Measurements from ENCODE around the gene CDH4.

CDH4 gene

DNA sequence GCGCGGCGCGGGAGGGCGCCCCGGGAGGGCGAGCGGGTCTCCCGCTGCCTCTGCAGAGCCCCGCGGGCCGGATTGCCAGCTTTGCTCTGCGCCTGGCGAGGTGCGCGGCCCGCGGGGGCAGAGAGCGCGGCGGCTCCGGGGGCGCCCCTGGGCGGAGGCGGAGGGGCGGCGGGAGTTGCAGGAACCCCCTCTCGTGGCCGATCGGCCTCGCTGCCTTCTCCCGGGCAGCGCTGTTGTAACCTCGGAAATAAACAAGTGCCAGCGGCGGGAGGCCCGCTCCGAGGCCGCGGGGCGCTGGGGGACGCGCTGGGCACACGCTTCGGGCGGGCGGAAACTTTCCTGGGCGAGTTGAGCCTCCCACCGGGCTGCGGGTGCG is 1.2 kb downstream of the CDH4 start:
- DNase-seq (ENCODE audit: low spot score), result peak; percentile 45
- TF ChIP-seq, protein P1, sequence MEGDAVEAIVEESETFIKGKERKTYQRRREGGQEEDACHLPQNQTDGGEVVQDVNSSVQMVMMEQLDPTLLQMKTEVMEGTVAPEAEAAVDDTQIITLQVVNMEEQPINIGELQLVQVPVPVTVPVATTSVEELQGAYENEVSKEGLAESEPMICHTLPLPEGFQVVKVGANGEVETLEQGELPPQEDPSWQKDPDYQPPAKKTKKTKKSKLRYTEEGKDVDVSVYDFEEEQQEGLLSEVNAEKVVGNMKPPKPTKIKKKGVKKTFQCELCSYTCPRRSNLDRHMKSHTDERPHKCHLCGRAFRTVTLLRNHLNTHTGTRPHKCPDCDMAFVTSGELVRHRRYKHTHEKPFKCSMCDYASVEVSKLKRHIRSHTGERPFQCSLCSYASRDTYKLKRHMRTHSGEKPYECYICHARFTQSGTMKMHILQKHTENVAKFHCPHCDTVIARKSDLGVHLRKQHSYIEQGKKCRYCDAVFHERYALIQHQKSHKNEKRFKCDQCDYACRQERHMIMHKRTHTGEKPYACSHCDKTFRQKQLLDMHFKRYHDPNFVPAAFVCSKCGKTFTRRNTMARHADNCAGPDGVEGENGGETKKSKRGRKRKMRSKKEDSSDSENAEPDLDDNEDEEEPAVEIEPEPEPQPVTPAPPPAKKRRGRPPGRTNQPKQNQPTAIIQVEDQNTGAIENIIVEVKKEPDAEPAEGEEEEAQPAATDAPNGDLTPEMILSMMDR (IDR thresholded peaks at IDR 0.05; ENCODE audit: extremely low read depth, missing control alignments), result no peak

DNA sequence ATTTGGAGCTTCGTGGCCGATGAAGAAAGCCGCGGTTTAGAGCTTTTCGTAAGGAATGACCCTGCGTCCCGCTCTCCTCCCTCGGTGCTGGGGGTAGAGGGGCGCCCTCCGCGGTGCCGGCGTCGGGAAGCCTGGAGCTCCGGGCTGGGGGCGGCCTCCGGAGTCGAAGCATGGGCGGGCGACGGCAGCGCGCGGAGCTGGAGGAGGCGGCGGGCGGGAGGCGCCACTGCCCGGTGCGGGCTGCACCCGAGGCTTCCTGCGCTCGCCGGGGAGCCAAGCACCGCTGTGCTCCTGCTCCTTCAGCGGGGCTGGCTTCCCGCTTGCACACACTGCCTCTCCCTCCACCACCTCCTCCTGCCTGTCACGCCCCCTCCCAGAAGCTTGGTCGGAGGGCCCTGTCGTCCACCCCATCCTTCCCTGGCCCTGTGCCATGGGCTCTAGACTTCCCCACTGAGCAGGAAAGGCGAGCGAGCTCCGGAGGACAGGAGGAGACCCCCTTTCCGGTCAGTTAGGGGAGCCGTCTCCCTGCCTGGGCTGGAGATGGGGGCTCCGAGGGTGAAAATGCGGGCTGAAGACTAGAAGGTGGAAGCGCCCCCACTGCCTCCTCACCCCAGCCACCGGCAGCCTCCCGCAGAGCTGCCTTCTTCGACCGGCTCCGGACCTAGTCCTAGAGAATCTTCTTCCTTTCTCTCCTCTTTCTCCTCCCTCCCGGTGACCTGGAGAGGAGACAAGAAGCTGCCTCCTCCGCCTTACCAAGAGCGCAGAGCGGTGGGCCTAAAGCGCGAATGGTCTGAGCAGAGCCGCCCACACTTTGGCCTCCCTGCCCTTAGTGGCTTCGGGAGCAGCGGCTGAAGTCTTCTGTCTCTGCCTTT is 1.8 kb downstream of the CDH4 start:
- DNase-seq (ENCODE audit: low spot score), result no peak
- TF ChIP-seq, protein P1 (IDR thresholded peaks at IDR 0.05; ENCODE audit: extremely low read depth, missing control alignments), result no peak

DNA sequence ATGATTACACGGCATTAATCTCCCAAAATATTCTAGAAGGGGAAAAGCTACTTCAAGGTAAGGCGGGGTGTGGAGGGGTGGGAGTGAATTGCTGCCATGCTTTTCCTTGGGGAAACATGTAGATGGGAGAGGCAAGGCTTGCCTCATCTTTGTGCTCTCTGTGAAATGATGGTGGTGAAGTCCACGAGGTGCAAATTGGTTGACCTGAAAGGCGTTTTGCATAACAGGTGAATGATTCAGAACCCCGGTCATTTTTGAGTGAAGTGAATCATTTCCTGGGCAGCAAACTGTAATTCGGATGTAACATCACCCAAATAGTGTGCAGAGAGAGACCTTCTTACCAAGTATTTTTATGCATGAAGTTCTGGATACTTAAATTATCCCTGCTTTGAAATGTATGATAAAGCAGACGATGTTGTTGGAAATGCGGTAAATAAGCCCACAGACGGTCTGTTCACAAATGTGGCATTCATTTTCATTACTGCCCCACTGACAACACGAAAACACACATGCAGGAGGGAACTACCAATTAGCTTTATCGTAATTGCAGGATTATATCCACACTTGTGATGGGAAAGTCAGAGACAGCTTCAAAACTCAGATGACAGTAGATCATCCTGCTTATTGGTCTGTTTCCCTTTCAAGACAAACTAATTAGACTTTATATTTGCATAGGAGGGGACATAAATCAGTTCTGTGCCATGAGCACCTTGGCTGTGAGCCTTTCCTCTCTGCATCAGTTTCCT is 3.0 kb downstream of the CDH4 start:
- TF ChIP-seq, protein P1 (IDR thresholded peaks at IDR 0.05; ENCODE audit: extremely low read depth, missing control alignments), result no peak
- no peak for DNase-seq (ENCODE audit: low spot score)

DNA sequence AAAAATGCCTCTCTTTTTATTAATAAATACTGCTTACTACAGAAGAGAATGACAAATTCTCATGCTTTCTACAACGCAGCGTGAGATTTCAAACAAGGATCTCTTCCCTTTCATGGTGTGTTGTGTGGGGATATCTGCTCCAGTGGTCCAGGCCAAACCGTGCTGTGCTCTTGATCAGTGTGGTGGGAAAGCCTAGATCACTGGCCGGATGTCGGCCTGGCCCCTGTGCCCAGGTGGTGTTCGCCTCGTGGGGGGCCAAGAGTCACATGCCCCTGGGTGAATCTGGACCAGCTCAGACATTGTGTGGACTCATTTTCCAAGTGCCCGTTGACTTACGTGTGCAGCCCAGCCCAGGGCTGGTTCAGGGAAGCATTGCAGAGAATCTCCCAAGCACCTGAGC is 4.3 kb downstream of the CDH4 start:
- DNase-seq (ENCODE audit: low spot score), result no peak
- TF ChIP-seq, protein P1 (IDR thresholded peaks at IDR 0.05; ENCODE audit: extremely low read depth, missing control alignments), result no peak

DNA sequence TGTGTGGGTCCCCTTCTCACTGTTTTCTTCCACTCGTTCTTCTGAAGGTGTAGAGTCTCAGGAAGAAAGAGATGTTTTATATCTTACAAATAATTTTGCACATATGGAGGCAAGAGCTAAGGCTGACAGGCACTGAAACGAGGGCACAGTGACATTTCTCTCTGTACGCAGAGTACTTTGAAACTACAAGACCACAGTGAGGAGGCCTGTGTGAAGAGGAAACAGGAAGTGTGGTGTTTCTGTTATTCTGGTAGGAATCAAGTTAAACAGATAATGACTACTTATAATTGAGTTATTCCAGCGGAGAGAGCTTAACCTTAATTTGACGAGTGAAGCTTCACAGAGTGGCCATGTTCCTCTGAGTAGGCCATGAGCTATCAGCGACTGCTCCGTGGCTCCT is 4.8 kb downstream of the CDH4 start:
- TF ChIP-seq, protein P1 (IDR thresholded peaks at IDR 0.05; ENCODE audit: extremely low read depth, missing control alignments), result no peak
- DNase-seq (ENCODE audit: low spot score), result no peak

DNA sequence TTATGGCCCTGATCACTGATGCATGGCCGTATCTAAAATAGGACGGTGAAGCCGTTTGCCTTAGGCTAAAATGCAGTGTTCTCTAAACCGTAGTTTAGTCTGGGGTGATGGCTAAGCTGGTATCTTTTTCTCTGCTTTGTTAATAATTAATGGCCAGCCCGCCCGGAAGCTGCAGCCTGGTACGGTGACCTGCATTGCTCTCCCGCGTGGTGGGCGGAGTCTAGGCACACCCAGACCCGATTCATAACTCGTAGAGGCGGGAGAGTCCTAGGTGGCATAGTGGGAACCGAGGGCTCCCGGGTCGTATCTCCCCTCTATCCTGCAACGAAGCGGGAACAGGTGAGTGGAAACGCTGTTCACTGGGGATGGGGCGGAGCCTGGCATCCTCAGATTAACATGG is 5.5 kb downstream of the CDH4 start:
- no peak for DNase-seq (ENCODE audit: low spot score)
- TF ChIP-seq, protein P1 (IDR thresholded peaks at IDR 0.05; ENCODE audit: extremely low read depth, missing control alignments), result no peak

DNA sequence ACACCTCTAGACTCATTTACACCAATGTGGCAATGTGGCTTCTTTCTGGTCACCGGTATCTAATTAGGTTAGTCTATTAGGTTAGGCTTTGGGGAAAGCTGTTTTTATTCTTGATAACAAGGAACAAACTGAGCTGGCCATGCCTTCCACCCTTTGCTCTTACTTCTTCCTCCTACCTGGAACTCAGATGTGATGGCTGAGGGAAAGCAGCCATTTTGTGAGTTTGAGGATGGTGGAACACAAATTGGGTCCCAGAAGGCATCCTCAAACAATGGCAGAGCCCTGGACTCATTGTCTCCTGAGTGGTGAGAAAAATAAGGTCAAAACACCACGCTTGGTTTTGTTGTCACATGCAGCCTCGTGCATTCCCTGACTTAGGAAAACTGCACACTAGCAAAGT is 7.7 kb downstream of the CDH4 start:
- TF ChIP-seq, protein P1 (IDR thresholded peaks at IDR 0.05; ENCODE audit: extremely low read depth, missing control alignments), result no peak
- no peak for DNase-seq (ENCODE audit: low spot score)

Measured in GM20000 (cell line).